Measurements from ENCODE around the gene PWWP2B. TPM values are rescaled to one million over a fixed set of nuclear protein-coding genes. Genes with fewer than 3 reads are reported as not detected.

PWWP2B gene
- total and polyA plus RNA-seq, 2 donors (not counting 3 experiments of a cell fraction or from before 2014, with no cell fraction given): 4.6 to 11.8 TPM

- no TSS peak for BruUV-seq (replicated peaks)
- dilution Hi-C loops (cut with MboI; ENCODE audit: extremely low pct_ligation_motif_present, low sequenced_read_pairs): no loop called here
- no peak for TF ChIP-seq POLR2AphosphoS5 (IDR thresholded peaks at IDR 0.05; ENCODE audit: insufficient read depth, low read depth, low read length)
- no peak for TF ChIP-seq POLR2A (IDR thresholded peaks at IDR 0.05; ENCODE audit: low read depth, low read length)
- no peak for TF ChIP-seq EZH2 (IDR thresholded peaks at IDR 0.05; ENCODE audit: borderline replicate concordance, low read depth, low read length, severe bottlenecking)
- TF ChIP-seq CTCF (IDR thresholded peaks at IDR 0.05; ENCODE audit: extremely low read depth in 1 of 2, insufficient read depth in 1 of 2, low read depth in 1 of 2, low read length in 2 of 2): no peak
- TF ChIP-seq JUN (IDR thresholded peaks at IDR 0.05; ENCODE audit: borderline replicate concordance, insufficient read depth, insufficient read length, low read depth): no peak
- TF ChIP-seq MYC (IDR thresholded peaks at IDR 0.05; ENCODE audit: low read depth, low read length): no peak
- TF ChIP-seq, protein P1, sequence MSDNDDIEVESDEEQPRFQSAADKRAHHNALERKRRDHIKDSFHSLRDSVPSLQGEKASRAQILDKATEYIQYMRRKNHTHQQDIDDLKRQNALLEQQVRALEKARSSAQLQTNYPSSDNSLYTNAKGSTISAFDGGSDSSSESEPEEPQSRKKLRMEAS (IDR thresholded peaks at IDR 0.05; ENCODE audit: insufficient read depth, insufficient read length): no peak
- TF ChIP-seq FOS (IDR thresholded peaks at IDR 0.05; ENCODE audit: borderline replicate concordance, insufficient read depth, low read length): no peak
- TF ChIP-seq GATA2 (IDR thresholded peaks at IDR 0.05; ENCODE audit: insufficient read depth, insufficient read length, low read depth, low read length): no peak
- Histone ChIP-seq H3K4me3 (replicated peaks in 1 of 3; ENCODE audit: insufficient read depth in 1 of 3, low read depth in 1 of 3, low read length in 3 of 3) (no peak overlapping the region), H3K9me3 (replicated peaks; ENCODE audit: control insufficient read depth, insufficient read depth, low read length) (no peaks in the 10 kb centered on the region), H3K36me3 (ENCODE audit: control insufficient read depth in 2 of 2, extremely low read depth in 1 of 2, insufficient read depth in 2 of 2, low read length in 2 of 2) (no peaks in the 10 kb centered on the region), H2AFZ (ENCODE audit: low read depth, low read length) (no peak overlapping the region), H3K9me1 (replicated peaks; ENCODE audit: control insufficient read depth, extremely low read depth, insufficient read depth, low read length) (no peaks in the 10 kb centered on the region), H3K27me3 (ENCODE audit: control insufficient read depth in 2 of 2, insufficient read depth in 2 of 2, low read length in 2 of 2) (no peaks in the 10 kb centered on the region), H3K4me1 (ENCODE audit: control insufficient read depth, extremely low read depth, insufficient read depth, low read length) (peaks cover 18% of the 10 kb centered on the region), H3K9ac (replicated peaks; ENCODE audit: extremely low read depth, insufficient read depth, low read length) (no peak overlapping the region), H4K20me1 (replicated peaks; ENCODE audit: control insufficient read depth, extremely low read depth, insufficient read depth, low read length) (no peaks in the 10 kb centered on the region), H3K27ac (ENCODE audit: insufficient read depth, low read depth, low read length) (no peak overlapping the region), H3K79me2 (ENCODE audit: control insufficient read depth, insufficient read depth, low read length) (peaks cover 38% of the 10 kb centered on the region), H3K4me2 (ENCODE audit: insufficient read depth, low read length) (no peak overlapping the region)
- DNase-seq (ENCODE audit: low read depth, low spot score) (no peak), FAIRE-seq (no peak)
- ChIA-PET POLR2A (no interaction called here), CTCF (no interaction called here)
- intact Hi-C loops (cut with micrococcal nuclease): no loop called here
These were observed 2.4 kb downstream of the PWWP2B start for GRCh38 chr10:132399117-132400035.
